Nephron (organoid): Measurements from ENCODE around the gene NKD2.

Experiments used
- H3K27ac Mint-ChIP-seq, 3 experiments: 2 replicates each; pipeline ENCODE4 v1.8.0; 2020; ENCODE audit warnings: mixed read lengths in 3 of 3, mild to moderate bottlenecking in 2 of 3, moderate library complexity in 1 of 3
- H3K27me3 Mint-ChIP-seq: 2 replicates; pipeline ENCODE4 v1.8.0; 2021; ENCODE audit warnings: low read depth, mild to moderate bottlenecking, moderate library complexity, mixed read lengths
- H3K36me3 Mint-ChIP-seq: 2 replicates; pipeline ENCODE4 v1.8.0; 2020; ENCODE audit warnings: low read depth, mixed read lengths
- H3K4me1 Mint-ChIP-seq: 2 replicates; pipeline ENCODE4 v1.8.0; 2020; ENCODE audit warnings: mixed read lengths
- H3K4me3 Mint-ChIP-seq, 3 experiments: 2 replicates each; pipeline ENCODE4 v1.8.0; 2020; ENCODE audit warnings: mild to moderate bottlenecking in 3 of 3, mixed read lengths in 3 of 3, moderate library complexity in 2 of 3
- H3K9me3 Mint-ChIP-seq: 2 replicates; pipeline ENCODE4 v1.8.0; 2020; ENCODE audit warnings: mixed read lengths
- CTCF ChIP-seq, 3 experiments: fragments of 200-600 bp; sonication (generic); IDR thresholded peaks; one replicate each; pipeline ENCODE4 v1.5.0; 2021; ENCODE audit warnings: antibody characterized with exemption in 3 of 3; ENCODE audit not compliant: unreplicated experiment in 3 of 3

NKD2 gene

DNA sequence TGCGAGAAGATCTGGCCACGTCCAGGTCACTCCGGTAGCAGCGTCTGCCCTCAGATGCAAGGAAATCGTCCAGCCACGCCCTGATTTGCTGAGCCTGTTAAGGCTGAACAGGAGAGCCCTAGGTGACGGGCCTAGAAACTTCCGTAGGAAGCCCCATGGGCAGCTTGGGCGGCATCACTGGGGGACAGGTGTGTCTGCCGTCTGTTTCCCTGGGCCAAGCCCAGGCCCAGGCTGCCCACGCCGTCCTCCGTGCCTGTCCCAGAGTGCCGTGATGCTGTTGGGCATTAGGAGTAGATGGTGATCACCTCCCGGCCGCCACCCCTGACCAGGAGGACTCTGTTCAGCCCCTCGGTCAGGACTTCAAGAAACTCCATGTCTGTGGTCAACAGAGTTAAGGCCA is 43.5 kb downstream of the NKD2 start:
- no peaks in the 10 kb centered on the region for H3K27me3 Mint-ChIP-seq
- H3K4me3 Mint-ChIP-seq: no peak overlapping the region
- peaks cover 19% of the 10 kb centered on the region for H3K36me3 Mint-ChIP-seq
- H3K4me1 Mint-ChIP-seq: peaks cover 10% of the 10 kb centered on the region
- TF ChIP-seq CTCF (IDR thresholded peaks at IDR 0.05; ENCODE audit: unreplicated experiment in 3 of 3): no peak
- H3K9me3 Mint-ChIP-seq: no peaks in the 10 kb centered on the region
- H3K27ac Mint-ChIP-seq: no peak overlapping the region

DNA sequence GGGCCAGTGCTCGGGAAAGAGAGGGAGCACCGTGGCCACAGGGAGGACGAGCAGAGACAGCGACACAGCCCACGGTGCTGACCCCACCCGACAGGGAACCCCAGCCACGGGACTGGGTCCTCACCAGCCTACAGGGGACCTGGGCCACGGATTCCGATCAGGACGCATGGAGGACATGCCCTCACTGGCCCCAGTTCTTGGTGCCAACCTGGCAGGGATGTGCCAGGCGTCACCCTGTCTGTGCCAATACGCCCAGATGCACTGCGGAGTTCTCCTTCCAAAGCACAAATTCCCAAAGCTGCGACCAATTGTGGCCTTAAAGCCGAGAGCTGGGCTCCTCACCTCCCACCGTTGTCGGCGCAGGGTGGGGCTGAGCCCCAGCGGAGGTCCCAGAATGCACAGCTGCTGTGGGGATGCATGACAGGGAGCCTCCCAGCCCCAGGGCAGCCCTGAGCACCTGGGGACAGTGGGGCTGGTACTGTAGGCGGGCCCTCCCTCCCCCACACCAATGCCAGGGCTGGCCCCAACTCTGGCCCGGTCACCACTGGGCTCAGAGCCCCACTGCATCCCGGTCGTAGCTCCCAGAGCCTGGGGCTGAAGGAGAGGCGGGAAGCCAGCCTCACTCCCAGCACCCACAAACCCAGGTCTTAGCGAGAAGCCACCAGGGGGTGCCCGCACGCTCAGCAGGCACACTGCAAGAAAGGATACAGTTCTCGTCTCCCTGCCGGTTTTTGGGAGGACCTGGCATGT is 44.2 kb downstream of the NKD2 start:
- Mint-ChIP-seq H3K4me1 (peaks cover 10% of the 10 kb centered on the region), H3K9me3 (no peaks in the 10 kb centered on the region), H3K27me3 (no peaks in the 10 kb centered on the region), H3K36me3 (peaks cover 19% of the 10 kb centered on the region), H3K27ac (no peak overlapping the region), H3K4me3 (no peak overlapping the region)
- TF ChIP-seq CTCF (IDR thresholded peaks at IDR 0.05; ENCODE audit: unreplicated experiment in 3 of 3): no peak

DNA sequence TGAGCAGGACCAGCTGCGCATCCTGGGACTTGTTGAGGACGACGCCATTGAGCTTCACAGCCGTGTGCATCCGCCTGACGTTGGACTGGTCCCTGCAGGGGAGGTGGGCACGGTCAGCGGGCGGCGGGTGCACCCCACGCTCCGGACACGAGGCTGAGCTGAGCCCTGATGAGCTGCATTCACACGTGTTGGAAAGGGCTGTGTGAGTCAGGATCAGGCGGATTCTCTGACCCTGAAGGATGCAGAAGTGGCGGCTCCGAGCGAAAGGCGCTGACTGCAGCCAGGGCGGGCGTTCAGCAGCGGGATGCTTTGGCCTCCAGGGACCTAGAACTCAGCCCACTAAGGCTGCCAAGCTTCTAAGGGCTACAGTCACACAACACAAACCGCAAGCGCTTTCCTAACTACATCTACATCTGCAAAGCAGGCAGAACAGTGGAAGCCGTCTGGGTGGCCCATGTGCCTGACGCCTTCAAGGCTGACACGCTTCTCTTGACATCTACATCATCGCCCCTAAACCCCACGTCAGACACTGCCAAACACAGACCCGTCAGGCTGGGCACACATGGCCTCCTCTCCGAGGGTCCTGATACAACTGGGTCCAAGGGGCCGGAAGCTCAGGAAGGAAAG is 44.9 kb downstream of the NKD2 start:
- Mint-ChIP-seq H3K9me3 (no peaks in the 10 kb centered on the region), H3K4me3 (no peak overlapping the region), H3K4me1 (peaks cover 10% of the 10 kb centered on the region), H3K36me3 (peaks cover 19% of the 10 kb centered on the region), H3K27ac (no peak overlapping the region), H3K27me3 (no peaks in the 10 kb centered on the region)
- TF ChIP-seq CTCF (IDR thresholded peaks at IDR 0.05; ENCODE audit: unreplicated experiment in 3 of 3): no peak

- Mint-ChIP-seq H3K36me3 (peaks cover 19% of the 10 kb centered on the region), H3K27ac (no peak overlapping the region), H3K9me3 (no peaks in the 10 kb centered on the region), H3K4me1 (peaks cover 10% of the 10 kb centered on the region), H3K4me3 (no peak overlapping the region), H3K27me3 (no peaks in the 10 kb centered on the region)
- TF ChIP-seq CTCF (IDR thresholded peaks at IDR 0.05; ENCODE audit: unreplicated experiment in 3 of 3): no peak
Observed at GRCh38 chr5:1054018-1054798, 45.6 kb downstream of the NKD2 start.

DNA sequence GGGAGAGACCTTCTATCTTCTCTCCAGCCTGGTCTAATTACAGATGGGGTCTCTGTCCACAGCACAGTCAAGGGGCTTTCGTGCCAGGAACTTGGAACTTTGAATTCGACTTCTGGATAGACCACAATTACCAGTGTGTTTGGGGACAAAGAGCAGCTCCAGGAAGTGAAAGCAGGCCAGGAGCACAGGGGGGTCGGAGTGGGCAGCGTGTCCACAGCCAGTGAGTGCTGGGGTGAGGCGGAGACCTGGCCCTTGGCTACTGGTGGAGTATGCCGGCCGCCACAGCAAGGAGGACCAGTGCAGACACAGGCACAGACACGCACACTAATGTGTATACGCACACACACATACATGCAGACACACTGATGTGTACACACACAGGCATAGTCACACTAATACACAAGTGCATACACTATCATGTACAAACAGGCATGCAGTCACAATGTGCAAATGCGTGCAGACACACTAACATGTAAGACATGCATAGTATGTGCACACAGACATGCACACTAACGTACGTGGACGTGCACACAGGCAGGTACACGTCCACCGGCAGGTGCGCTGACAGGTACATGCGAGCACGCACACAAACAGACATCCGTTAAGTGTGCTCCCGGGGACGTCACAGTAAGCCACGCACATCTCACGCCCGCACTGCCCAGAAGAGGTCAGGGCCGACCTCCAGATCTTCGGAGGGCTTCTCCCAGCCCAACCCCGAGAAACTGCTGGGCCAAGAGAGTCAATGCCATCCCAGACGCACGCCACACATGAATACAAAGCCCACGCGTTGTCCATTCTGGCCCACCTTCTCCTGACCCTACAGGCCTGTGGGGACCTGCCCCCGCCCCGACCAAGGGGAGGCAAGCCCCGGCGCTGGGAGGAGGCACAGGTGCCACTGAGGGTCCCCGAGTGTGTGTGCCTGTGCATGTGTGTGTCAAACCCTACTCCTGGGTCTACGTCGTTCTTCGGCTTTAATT is 46.5 kb downstream of the NKD2 start:
- Mint-ChIP-seq H3K9me3 (no peaks in the 10 kb centered on the region), H3K27me3 (no peaks in the 10 kb centered on the region), H3K27ac (no peak overlapping the region), H3K4me3 (no peak overlapping the region), H3K4me1 (peaks cover 9% of the 10 kb centered on the region), H3K36me3 (peaks cover 19% of the 10 kb centered on the region)
- TF ChIP-seq CTCF (IDR thresholded peaks at IDR 0.05; ENCODE audit: unreplicated experiment in 3 of 3): no peak
